DMS79 treated with DMSO at 0.1 percent for 48 hours (cell line): Measurements from ENCODE around the gene HSP90AB1.

Source experiments
- DNase-seq: peaks from one replicate; lab custom pipeline; 2025; lab: John Stamatoyannopoulos, UW

Gene HSP90AB1

GRCh38 chr6:44286747-44287146 is 39.8 kb downstream of the HSP90AB1 start:
- no peak for DNase-seq

- DNase-seq: no peak
Measured at GRCh38 chr6:44289726-44290260, 42.9 kb downstream of the HSP90AB1 start.

- no peak for DNase-seq
Measured at GRCh38 chr6:44291841-44292240, 44.9 kb downstream of the HSP90AB1 start.

- DNase-seq: no peak
Measured at GRCh38 chr6:44292661-44293365, 45.9 kb downstream of the HSP90AB1 start.

GRCh38 chr6:44294832-44295791 is 48.2 kb downstream of the HSP90AB1 start:
- no peak for DNase-seq

- DNase-seq: peak; percentile 22
Measured at GRCh38 chr6:44297063-44298038, 50.5 kb downstream of the HSP90AB1 start.

GRCh38 chr6:44298055-44298803 is 51.3 kb downstream of the HSP90AB1 start:
- peak; percentile 18 for DNase-seq

- DNase-seq: no peak
Measured at GRCh38 chr6:44298864-44299263, 52.0 kb downstream of the HSP90AB1 start.

GRCh38 chr6:44300292-44300823 is 53.5 kb downstream of the HSP90AB1 start:
- no peak for DNase-seq

GRCh38 chr6:44301106-44301505 is 54.2 kb downstream of the HSP90AB1 start:
- DNase-seq: no peak

- no peak for DNase-seq
Measured at GRCh38 chr6:44301782-44302564, 55.1 kb downstream of the HSP90AB1 start.

- DNase-seq: no peak
Measured at GRCh38 chr6:44302856-44303255, 56.0 kb downstream of the HSP90AB1 start.
